Heart left ventricle (tissue), 16 donors: ENCODE measurements around the gene INO80C. TPM values are rescaled to one million over a fixed set of nuclear protein-coding genes. Genes with fewer than 3 reads are reported as not detected.

Experiments used
- ATAC-seq, 4 donors: fragments of 200-7000 bp; cut with Tn5 transposase; one replicate each; pipeline ENCODE4 v1.9.1; 2020 to 2022; ENCODE audit warnings: moderate library complexity in 4 of 4, mild to moderate bottlenecking in 3 of 4, moderate number of reproducible peaks in 1 of 4
- DNase-seq, 5 donors: peaks; one replicate each; pipeline ENCODE4 v3.0.0-alpha.2; 2020
- H3K27ac ChIP-seq, 12 donors: fragments of 200-600 bp; sonication (generic) in 4 of 12; one replicate each; pipeline versions ENCODE4 v1.5.0 to v1.8.0; 2016 to 2022; ENCODE audit warnings: mild to moderate bottlenecking in 2 of 12
- H3K27me3 ChIP-seq, 9 donors: fragments of 200-600 bp; sonication (generic) in 2 of 9; one replicate each; pipeline versions ENCODE4 v1.5.1 to v1.8.0; 2016 to 2022; ENCODE audit warnings: mild to moderate bottlenecking in 3 of 9
- H3K36me3 ChIP-seq, 9 donors: fragments of 200-600 bp; sonication (generic) in 2 of 9; one replicate each; pipeline versions ENCODE4 v1.5.0 to v1.8.0; 2018 to 2022; ENCODE audit warnings: mild to moderate bottlenecking in 2 of 9
- H3K4me1 ChIP-seq, 12 donors: fragments of 200-600 bp; sonication (generic) in 4 of 12; one replicate each; pipeline versions ENCODE4 v1.5.0 to v1.8.0; 2016 to 2022; ENCODE audit warnings: mild to moderate bottlenecking in 3 of 12
- H3K4me3 ChIP-seq, 12 donors: fragments of 200-600 bp; sonication (generic) in 4 of 12; one replicate each; pipeline versions ENCODE4 v1.5.0 to v1.8.0; 2017 to 2022; ENCODE audit warnings: mild to moderate bottlenecking in 9 of 12, moderate library complexity in 4 of 12
- H3K9me3 ChIP-seq, 12 donors: fragments of 200-600 bp; sonication (generic) in 4 of 12; one replicate each; pipeline versions ENCODE4 v1.5.0 to v1.8.0; 2016 to 2022; ENCODE audit warnings: mild to moderate bottlenecking in 1 of 12
- CTCF ChIP-seq, 12 donors: fragments of 200-600 bp; sonication (generic) in 4 of 12; IDR thresholded peaks; one replicate each; pipeline versions ENCODE4 v1.5.0 to v1.8.0; 2018 to 2022; ENCODE audit warnings: antibody characterized with exemption in 12 of 12, mild to moderate bottlenecking in 5 of 12
- POLR2A ChIP-seq, 2 donors: fragments of 450-650 bp; IDR thresholded peaks; one replicate each; pipeline ENCODE4 v1.6.1; 2017; ENCODE audit warnings: antibody characterized with exemption in 2 of 2, mild to moderate bottlenecking in 2 of 2, moderate library complexity in 2 of 2
- WGBS, 4 donors: extraction: QIAGEN DNeasy Blood & Tissue Kit in 2 of 4; methylation state at CpG; one replicate each; pipeline versions ENCODE4 v1.1.5 to v1.1.7; 2013 to 2018; 5-methylcytosine and 5-hydroxymethylcytosine counted together
- intact Hi-C, 10 donors: fragments of 100-400 bp; cut with DNase I; formaldehyde crosslinking; loops; one replicate each; pipeline versions ENCODE4 v1.11.1 to v1.14.2; 2022
- polyA plus RNA-seq, 2 donors: library from polyadenylated mRNA; stranded (reverse); fragments of 200-250 nt; gene quantifications; one replicate each; pipeline ENCODE4 v1.2.3, GENCODE V29; 2013
- total RNA-seq, 9 donors: library from RNA; depleted of rRNA in 2 of 9; stranded (reverse); fragments of >200 nt in 2 of 9; fragmentation: NEBNext Ultra II Directional in 3 of 9; extraction: Animal tissue kit (Norgen Biotek cat#: 25700) in 3 of 9; gene quantifications; one replicate each; pipeline versions ENCODE4 v1.1.0 to v1.2.4, GENCODE V29; 2016 to 2023
- donor health status: ischemic (EF 13 %, LVEDD 7.1; RV severe dilation, severe dysfunction).
- donor health status: healthy with polysubstance abuse.
- donor health status: DM: no; HTN: yes; CAD: no.
- donor health status: DM: no; HTN: no; CAD: no.
- donor health status: ischemic (EF 25% LVEDD 6.9; RV normal size, moderate dysfunction).
- donor health status: ischemic (EF 25% LVEDD 5.7; RV mildly dilated, moderate dysfunction).
- donor health status: healthy.
- donor health status: DM: yes; HTN: yes; CAD: no.
- donor health status: ischemic (EF 35%, LVEDD 5.7; RV mildly dilated, moderate dysfunction).
- donor health status: nonischemic (EF 11% LVEDD 7.7; RV severe dilation, severe dysfunction).
- donor health status: DM: yes; HTN: yes; CAD: no.
- donor health status: PGD.
- donor health status: ischemic (EF 29% LVEDD 5.4; RV normal size, mild dysfunction).
- donor health status: nonischemic (EF 23%, LVEDD 6.1; RV moderate dilation, normal function).

The INO80C gene
- total and polyA plus RNA-seq, 11 donors, result 5.6 to 29.0 (median 22.3) TPM

GRCh38 chr18:35477497-35477896, 20.3 kb downstream of the INO80C start:
- Histone ChIP-seq H3K27ac (peak overlapping the region in 1 of 12 donors; percentile 34), H3K9me3 (no peaks in the 10 kb centered on the region), H3K4me1 (peaks cover 0 to 28% (median 0%) of the 10 kb centered on the region in 12 donors), H3K4me3 (no peak overlapping the region), H3K36me3 (peaks cover 0 to 11% (median 3%) of the 10 kb centered on the region in 9 donors), H3K27me3 (no peaks in the 10 kb centered on the region)
- DNase-seq (no peak), ATAC-seq (no peak)
- intact Hi-C loops, result no loop called here
- no peak for TF ChIP-seq POLR2A (IDR thresholded peaks at IDR 0.05)
- TF ChIP-seq CTCF (IDR thresholded peaks at IDR 0.05), result no peak
- WGBS, 4 donors, result 88 to 96% (median 94%) methylated on average over 1 of the region's 1 CpG

GRCh38 chr18:35474884-35475283, 22.9 kb downstream of the INO80C start:
- H3K36me3 ChIP-seq, result peaks cover 0 to 11% (median 3%) of the 10 kb centered on the region in 9 donors
- H3K4me3 ChIP-seq, result no peak overlapping the region
- DNase-seq (no peak), ATAC-seq (no peak)
- H3K27me3 ChIP-seq, result no peaks in the 10 kb centered on the region
- H3K4me1 ChIP-seq, result peaks cover 0 to 28% (median 0%) of the 10 kb centered on the region in 12 donors
- intact Hi-C loops, result no loop called here
- no peaks in the 10 kb centered on the region for H3K9me3 ChIP-seq
- no peak overlapping the region for H3K27ac ChIP-seq
- WGBS, 4 donors, result 95 to 96% (median 95%) methylated on average over 1 of the region's 1 CpG
- TF ChIP-seq POLR2A (IDR thresholded peaks at IDR 0.05) (no peak), CTCF (IDR thresholded peaks at IDR 0.05) (no peak)

GRCh38 chr18:35473562-35473961, 24.2 kb downstream of the INO80C start:
- no peak overlapping the region for H3K4me3 ChIP-seq
- intact Hi-C loops, result no loop called here
- ATAC-seq (no peak), DNase-seq (no peak)
- TF ChIP-seq CTCF (IDR thresholded peaks at IDR 0.05) (no peak), POLR2A (IDR thresholded peaks at IDR 0.05) (no peak)
- WGBS, 4 donors, result 96 to 100% (median 100%) methylated on average over 1 of the region's 1 CpG
- H3K4me1 ChIP-seq, result peaks cover 0 to 18% (median 0%) of the 10 kb centered on the region in 12 donors
- H3K9me3 ChIP-seq, result no peaks in the 10 kb centered on the region
- H3K27me3 ChIP-seq, result no peaks in the 10 kb centered on the region
- H3K36me3 ChIP-seq, result peaks cover 0 to 14% (median 3%) of the 10 kb centered on the region in 9 donors
- H3K27ac ChIP-seq, result no peak overlapping the region

GRCh38 chr18:35470435-35470834, 27.3 kb downstream of the INO80C start:
- ATAC-seq (no peak), DNase-seq (no peak)
- Histone ChIP-seq H3K36me3 (peaks cover 0 to 11% (median 0%) of the 10 kb centered on the region in 9 donors), H3K27ac (no peak overlapping the region), H3K4me3 (no peak overlapping the region), H3K4me1 (peaks cover 0 to 28% (median 17%) of the 10 kb centered on the region in 12 donors), H3K27me3 (no peaks in the 10 kb centered on the region), H3K9me3 (no peaks in the 10 kb centered on the region)
- 77 to 93% (median 88%) methylated on average over 6 of the region's 6 CpGs for WGBS, 4 donors
- TF ChIP-seq POLR2A (IDR thresholded peaks at IDR 0.05) (no peak), CTCF (IDR thresholded peaks at IDR 0.05) (no peak)
- intact Hi-C loops, result no loop called here
